Neuronal stem cell (in vitro differentiated cells): ENCODE measurements around the gene EEF2.

Experiments
- DNase-seq: peaks from one replicate; pipeline ENCODE4 v3.0.0-alpha.2; 2013; ENCODE audit warnings: low spot score
- H2AFZ ChIP-seq: one replicate; pipeline ENCODE4 v1.6.1; 2013; ENCODE audit warnings: mild to moderate bottlenecking, low read length, inconsistent platforms
- H2AK5ac ChIP-seq: 2 replicates; pipeline ENCODE4 v1.6.1; 2013; ENCODE audit warnings: low read depth, mild to moderate bottlenecking, inconsistent platforms, low read length, moderate library complexity, mixed read lengths
- H2BK120ac ChIP-seq: 2 replicates; pipeline ENCODE4 v1.6.1; 2013; ENCODE audit warnings: low read depth, mild to moderate bottlenecking, inconsistent platforms, low read length, moderate library complexity, mixed read lengths
- H2BK12ac ChIP-seq: one replicate; pipeline ENCODE4 v1.6.1; 2013; ENCODE audit warnings: low read length, inconsistent platforms
- H2BK15ac ChIP-seq: 2 replicates; pipeline ENCODE4 v1.6.1; 2013; ENCODE audit warnings: mild to moderate bottlenecking, low read length, inconsistent platforms, mixed read lengths
- H2BK5ac ChIP-seq: one replicate; pipeline ENCODE4 v1.6.1; 2013; ENCODE audit warnings: inconsistent platforms, mild to moderate bottlenecking, low read length, moderate library complexity
- H3K14ac ChIP-seq: one replicate; pipeline ENCODE4 v1.6.1; 2013; ENCODE audit warnings: low read length, inconsistent platforms
- H3K18ac ChIP-seq: 2 replicates; pipeline ENCODE4 v1.6.1; 2013; ENCODE audit warnings: low read length, inconsistent platforms
- H3K23ac ChIP-seq: 2 replicates; pipeline ENCODE4 v1.6.1; 2013; ENCODE audit warnings: low read depth, mild to moderate bottlenecking, mixed read lengths, low read length, inconsistent platforms; ENCODE audit not compliant: poor library complexity
- H3K27ac ChIP-seq: replicated peaks from 3 replicates; pipeline ENCODE4 v1.5.1; 2013; ENCODE audit warnings: low read length, inconsistent platforms
- H3K27me3 ChIP-seq, 3 experiments: 2 replicates each; pipeline ENCODE4 v1.6.1; 2013; ENCODE audit warnings: low read length in 3 of 3, mild to moderate bottlenecking in 2 of 3, inconsistent platforms in 1 of 3, low read depth in 1 of 3, mixed read lengths in 1 of 3, moderate library complexity in 1 of 3; ENCODE audit not compliant: control insufficient read depth in 3 of 3, insufficient read depth in 3 of 3
- H3K36me3 ChIP-seq, 2 donors: replicated peaks in 1 of 2; 2 replicates each; pipeline ENCODE4 v1.6.1; 2013; ENCODE audit warnings: low read length in 2 of 2; ENCODE audit not compliant: control insufficient read depth in 2 of 2, insufficient read depth in 2 of 2
- H3K4ac ChIP-seq: 2 replicates; pipeline ENCODE4 v1.6.1; 2013; ENCODE audit warnings: inconsistent platforms, mild to moderate bottlenecking, low read length, moderate library complexity
- H3K4me1 ChIP-seq, 2 donors: 1 replicate in 1 of 2; 2 replicates in 1 of 2; pipeline ENCODE4 v1.6.1; 2013; ENCODE audit warnings: low read length in 2 of 2, low read depth in 1 of 2; ENCODE audit not compliant: control insufficient read depth in 2 of 2, insufficient read depth in 1 of 2
- H3K4me2 ChIP-seq: one replicate; pipeline ENCODE4 v1.6.1; 2013; ENCODE audit warnings: mild to moderate bottlenecking, low read length, inconsistent platforms; ENCODE audit not compliant: insufficient read depth, poor library complexity, severe bottlenecking
- H3K4me3 ChIP-seq, 2 donors: 2 replicates each; pipeline ENCODE4 v1.5.1; 2013; ENCODE audit warnings: low read length in 2 of 2, mild to moderate bottlenecking in 2 of 2, inconsistent platforms in 1 of 2, moderate library complexity in 1 of 2
- H3K79me1 ChIP-seq: one replicate; pipeline ENCODE4 v1.6.1; 2013; ENCODE audit warnings: low read depth, mild to moderate bottlenecking, inconsistent platforms, low read length, moderate library complexity
- H3K9ac ChIP-seq: one replicate; pipeline ENCODE4 v1.6.1; 2013; ENCODE audit warnings: mild to moderate bottlenecking, low read depth, low read length, inconsistent platforms; ENCODE audit not compliant: poor library complexity
- H3K9me3 ChIP-seq, 2 donors: replicated peaks in 1 of 2; 2 replicates each; pipeline versions ENCODE3 to v1.6.1; 2013; ENCODE audit warnings: low read length in 2 of 2, mild to moderate bottlenecking in 2 of 2, inconsistent platforms in 1 of 2, low read depth in 1 of 2, mixed read lengths in 1 of 2, moderate library complexity in 1 of 2; ENCODE audit not compliant: control insufficient read depth in 2 of 2, insufficient read depth in 1 of 2
- H4K8ac ChIP-seq: one replicate; pipeline ENCODE4 v1.6.1; 2013; ENCODE audit warnings: low read depth, mild to moderate bottlenecking, inconsistent platforms, low read length, moderate library complexity
- H4K91ac ChIP-seq: one replicate; pipeline ENCODE4 v1.6.1; 2013; ENCODE audit warnings: low read length, low read depth, mild to moderate bottlenecking, inconsistent platforms; ENCODE audit not compliant: poor library complexity
- WGBS, 2 donors: extraction: QIAGEN DNeasy Blood & Tissue Kit; methylation state at CpG; one replicate each; pipeline ENCODE4 v1.1.7; 2013; ENCODE audit warnings: missing lambda C conversion rate in 2 of 2, mixed read lengths in 1 of 2; ENCODE audit not compliant: insufficient read length in 2 of 2, insufficient replicate concordance in 1 of 2; ENCODE audit errors: extremely low coverage in 2 of 2; 5-methylcytosine and 5-hydroxymethylcytosine counted together
- small RNA-seq: library from polyadenylated mRNA; stranded (forward); fragments of <200 nt; extraction: miRNeasy Mini kit (QIAGEN cat#:217004); gene quantifications from one replicate; pipeline ENCODE3, GENCODE V24; 2013; ENCODE audit not compliant: insufficient read depth

Gene EEF2

GRCh38 chr19:3932931-3933810 lies 52.1 kb downstream of the EEF2 start, which contains the start of gene NMRK2:
TSS of gene NMRK2 (plus strand) at chr19:3933069. CDS start at chr19:3933672, 603 bp downstream.
- peak within 1 kb of the TSS; percentile 8 to 64 for H3K4me3 ChIP-seq
- peak; percentile 15 for DNase-seq

DNA sequence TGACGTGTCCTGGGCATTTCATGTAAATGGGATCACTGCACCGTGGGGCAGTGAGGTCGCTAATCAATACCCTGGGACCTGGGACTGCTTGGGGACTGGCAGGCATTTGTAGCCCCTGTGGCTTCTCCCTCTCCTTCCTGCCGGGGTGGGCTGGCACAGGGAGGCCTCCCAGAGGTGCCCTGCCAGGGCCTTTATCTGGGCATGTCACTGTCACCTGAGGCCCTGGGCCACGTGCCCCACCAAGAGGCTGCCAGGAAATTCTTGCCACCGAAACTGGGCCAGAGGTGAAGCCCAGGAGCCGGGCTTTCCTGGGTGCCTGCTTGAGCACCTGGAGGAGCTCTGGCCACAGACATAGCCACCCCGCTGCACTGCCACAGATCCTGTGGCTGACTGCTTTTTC lies 54.2 kb downstream of the EEF2 start:
- Histone ChIP-seq H3K36me3 (no peaks in the 10 kb centered on the region), H4K8ac (no peak overlapping the region), H2AK5ac (no peak overlapping the region), H3K4me1 (peaks cover 3 to 8% of the 10 kb centered on the region in 2 donors), H3K4me2 (no peak overlapping the region), H3K79me1 (peaks cover 2% of the 10 kb centered on the region), H2BK120ac (no peak overlapping the region), H2BK15ac (no peak overlapping the region), H2BK5ac (no peak overlapping the region), H4K91ac (no peak overlapping the region), H3K27me3 (peaks cover 2 to 15% (median 11%) of the 10 kb centered on the region in 3 experiments), H3K9me3 (no peaks in the 10 kb centered on the region), H3K14ac (no peak overlapping the region), H3K4me3 (no peak overlapping the region), H3K18ac (no peak overlapping the region), H3K27ac (no peak overlapping the region), H3K4ac (no peak overlapping the region), H3K23ac (no peak overlapping the region), H2BK12ac (no peak overlapping the region), H3K9ac (no peak overlapping the region), H2AFZ (no peak overlapping the region)
- DNase-seq, result no peak
- WGBS, 2 donors, result no CpG with 5 or more reads among the region's 8 CpGs

More at GRCh38 chr19:3932931-3933810, 52.1 kb downstream of the EEF2 start, which contains the start of gene NMRK2:
- H3K79me1 ChIP-seq, result peaks cover 2% of the 10 kb centered on the region
- peaks cover 2 to 15% (median 11%) of the 10 kb centered on the region in 3 experiments for H3K27me3 ChIP-seq
- H4K8ac ChIP-seq, result no peak within 1 kb of the TSS
- no peak within 1 kb of the TSS for H2BK5ac ChIP-seq
- H3K27ac ChIP-seq, result no peak within 1 kb of the TSS
- peak within 1 kb of the TSS; percentile 55 for H3K23ac ChIP-seq
- no peak within 1 kb of the TSS for H4K91ac ChIP-seq
- H3K9ac ChIP-seq, result peak within 1 kb of the TSS; percentile 44
- H3K4me1 ChIP-seq, result peaks cover 3 to 8% of the 10 kb centered on the region in 2 donors
- peak within 1 kb of the TSS; percentile 21 for H2AK5ac ChIP-seq
- no peak within 1 kb of the TSS for H2BK12ac ChIP-seq
- no peaks in the 10 kb centered on the region for H3K9me3 ChIP-seq
- H2AFZ ChIP-seq, result peak within 1 kb of the TSS; percentile 79
- peak within 1 kb of the TSS; percentile 69 for H3K4me2 ChIP-seq
- no peak within 1 kb of the TSS for H3K4ac ChIP-seq
- no peaks in the 10 kb centered on the region for H3K36me3 ChIP-seq
- WGBS, 2 donors, result no CpG with 5 or more reads among the region's 51 CpGs
- H2BK15ac ChIP-seq, result peak within 1 kb of the TSS; percentile 67
- H2BK120ac ChIP-seq, result no peak within 1 kb of the TSS
- H3K18ac ChIP-seq, result peak within 1 kb of the TSS; percentile 78
- no peak within 1 kb of the TSS for H3K14ac ChIP-seq

Small RNA genes lying within 50 kb of the gene (small RNA-seq; reads per million reads assigned to genes)
- 2,730 reads per million, percentile 99 among the genes with 10 or more reads in this experiment for gene SNORD37
